Activated T-cell treated with anti-CD3 and anti-CD28 coated beads, Interleukin-2, amount 50 U/mL, for 1 hour (primary cell): ENCODE measurements around the gene PLEKHO2.

ENCODE experiments used
- DNase-seq: peaks from one replicate; pipeline ENCODE4 v3.0.0-alpha.2; 2020

The PLEKHO2 gene

GRCh38 chr15:64858021-64858575 is 16.4 kb downstream of the PLEKHO2 start:
- no peak for DNase-seq

- no peak for DNase-seq
Observed at GRCh38 chr15:64859226-64859625, 17.5 kb downstream of the PLEKHO2 start.

- no peak for DNase-seq
Observed at GRCh38 chr15:64861331-64861730, 19.6 kb downstream of the PLEKHO2 start.

GRCh38 chr15:64861960-64862359 is 20.2 kb downstream of the PLEKHO2 start:
- DNase-seq, result no peak

GRCh38 chr15:64862408-64862807 is 20.7 kb downstream of the PLEKHO2 start:
- DNase-seq, result no peak

- no peak for DNase-seq
Observed at GRCh38 chr15:64864068-64864467, 22.4 kb downstream of the PLEKHO2 start.

- DNase-seq, result no peak
Observed at GRCh38 chr15:64865126-64865997, 23.6 kb downstream of the PLEKHO2 start.

- no peak for DNase-seq
Observed at GRCh38 chr15:64865998-64866520, 24.3 kb downstream of the PLEKHO2 start.

GRCh38 chr15:64869501-64869900 is 27.8 kb downstream of the PLEKHO2 start:
- DNase-seq, result no peak

GRCh38 chr15:64870353-64870752 is 28.6 kb downstream of the PLEKHO2 start:
- DNase-seq, result no peak

GRCh38 chr15:64875641-64876223 is 34.0 kb downstream of the PLEKHO2 start:
- DNase-seq, result no peak

GRCh38 chr15:64877435-64877834 is 35.7 kb downstream of the PLEKHO2 start:
- DNase-seq, result no peak

GRCh38 chr15:64878705-64879104 is 37.0 kb downstream of the PLEKHO2 start:
- no peak for DNase-seq

- no peak for DNase-seq
Observed at GRCh38 chr15:64883100-64883581, 41.4 kb downstream of the PLEKHO2 start.

- peak; percentile 73 for DNase-seq
Observed at GRCh38 chr15:64883997-64884511, 42.3 kb downstream of the PLEKHO2 start.

- no peak for DNase-seq
Observed at GRCh38 chr15:64884679-64885078, 43.0 kb downstream of the PLEKHO2 start.

- no peak for DNase-seq
Observed at GRCh38 chr15:64888336-64888735, 46.6 kb downstream of the PLEKHO2 start.

GRCh38 chr15:64891561-64891960 is 49.8 kb downstream of the PLEKHO2 start:
- no peak for DNase-seq

- DNase-seq, result no peak
Observed at GRCh38 chr15:64892847-64893403, 51.2 kb downstream of the PLEKHO2 start.

GRCh38 chr15:64893481-64894394 is 52.0 kb downstream of the PLEKHO2 start:
- peak; percentile 94 for DNase-seq

- peak; percentile 80 for DNase-seq
Observed at GRCh38 chr15:64894395-64895056, 52.8 kb downstream of the PLEKHO2 start.
